Esophagus squamous epithelium (tissue), 5 donors: ENCODE data around the gene CADPS. TPM values are rescaled to one million over a fixed set of nuclear protein-coding genes. Genes with fewer than 3 reads are reported as not detected.

ENCODE experiments used
- DNase-seq: peaks from one replicate; lab custom pipeline; 2025; lab: John Stamatoyannopoulos, UW
- H3K27ac ChIP-seq, 4 donors: fragments of 200-600 bp; sonication (generic); one replicate each; pipeline ENCODE4 v1.5.1; 2016 to 2019; ENCODE audit warnings: mild to moderate bottlenecking in 1 of 4
- H3K27me3 ChIP-seq, 4 donors: fragments of 200-600 bp; sonication (generic); 1 replicate in 3 of 4; 2 replicates in 1 of 4; pipeline versions ENCODE4 v1.5.1 to v1.6.0; 2017 to 2021; ENCODE audit warnings: antibody characterized with exemption in 1 of 4
- H3K36me3 ChIP-seq, 3 donors: fragments of 200-600 bp; sonication (generic); one replicate each; pipeline ENCODE4 v1.5.1; 2016 to 2019
- H3K4me1 ChIP-seq, 3 donors: fragments of 200-600 bp; sonication (generic); one replicate each; pipeline ENCODE4 v1.5.1; 2017 to 2019
- H3K4me3 ChIP-seq, 4 donors: fragments of 200-600 bp; sonication (generic); 1 replicate in 3 of 4; 2 replicates in 1 of 4; pipeline ENCODE4 v1.5.1; 2016 to 2019; ENCODE audit warnings: mild to moderate bottlenecking in 2 of 4, moderate library complexity in 1 of 4
- H3K9me3 ChIP-seq, 3 donors: fragments of 200-600 bp; sonication (generic); one replicate each; pipeline ENCODE4 v1.5.1; 2016 to 2019
- CTCF ChIP-seq, 6 experiments: fragments of 450-650 bp in 4 of 6; fragments of 200-600 bp in 2 of 6; sonication (generic) in 2 of 6; IDR thresholded peaks; one replicate each; pipeline ENCODE4 v1.5.1; 2016 to 2019; ENCODE audit warnings: antibody characterized with exemption in 6 of 6, mild to moderate bottlenecking in 4 of 6, moderate library complexity in 4 of 6
- POLR2A ChIP-seq, 4 donors: fragments of 450-650 bp; IDR thresholded peaks; one replicate each; pipeline ENCODE4 v1.6.1; 2017; ENCODE audit warnings: antibody characterized with exemption in 4 of 4, mild to moderate bottlenecking in 4 of 4, moderate library complexity in 3 of 4
- WGBS, 2 donors: methylation state at CpG; one replicate each; pipeline ENCODE4 v1.1.5; 2018; 5-methylcytosine and 5-hydroxymethylcytosine counted together
- intact Hi-C: fragments of 100-400 bp; cut with DNase I; formaldehyde crosslinking; loops from one replicate; pipeline ENCODE4 v1.15.0; 2022
- total RNA-seq, 4 donors: library from RNA; depleted of rRNA; stranded (reverse); fragments of >200 nt; gene quantifications; one replicate each; pipeline ENCODE4 v1.1.0, GENCODE V29; 2016
- donor health status: DM: yes; HTN: yes; CAD: no.

The CADPS gene
- total RNA-seq, 4 donors from 2014 or later = 0.09 to 4.8 TPM; not detected in 2

GRCh38 chr3:62805106-62805505, 70.1 kb downstream of the CADPS start:
- Histone ChIP-seq H3K4me3 (no peak overlapping the region), H3K27me3 (no peaks in the 10 kb centered on the region), H3K9me3 (no peaks in the 10 kb centered on the region), H3K27ac (no peak overlapping the region), H3K4me1 (no peaks in the 10 kb centered on the region), H3K36me3 (no peaks in the 10 kb centered on the region)
- TF ChIP-seq POLR2A (IDR thresholded peaks at IDR 0.05) = no peak
- no peak for TF ChIP-seq CTCF (IDR thresholded peaks at IDR 0.05)
- no peak for DNase-seq
- WGBS, 2 donors = 60 to 71% methylated on average over 5 of the region's 5 CpGs
- intact Hi-C loops = no loop called here

- intact Hi-C loops = no loop called here
- Histone ChIP-seq H3K4me1 (no peaks in the 10 kb centered on the region), H3K9me3 (no peaks in the 10 kb centered on the region), H3K4me3 (no peak overlapping the region), H3K36me3 (no peaks in the 10 kb centered on the region), H3K27ac (no peak overlapping the region), H3K27me3 (no peaks in the 10 kb centered on the region)
- no peak for TF ChIP-seq CTCF (IDR thresholded peaks at IDR 0.05)
- TF ChIP-seq POLR2A (IDR thresholded peaks at IDR 0.05) = no peak
- 25 to 27% methylated on average over 2 of the region's 2 CpGs for WGBS, 2 donors
- no peak for DNase-seq
These were observed 71.9 kb downstream of the CADPS start for GRCh38 chr3:62803276-62803675.

GRCh38 chr3:62798000-62798399, 77.2 kb downstream of the CADPS start:
- Histone ChIP-seq H3K9me3 (no peaks in the 10 kb centered on the region), H3K36me3 (no peaks in the 10 kb centered on the region), H3K27ac (no peak overlapping the region), H3K4me3 (no peak overlapping the region), H3K27me3 (no peaks in the 10 kb centered on the region), H3K4me1 (no peaks in the 10 kb centered on the region)
- intact Hi-C loops = no loop called here
- TF ChIP-seq POLR2A (IDR thresholded peaks at IDR 0.05) = no peak
- TF ChIP-seq CTCF (IDR thresholded peaks at IDR 0.05) = no peak
- 11 to 13% methylated on average over 3 of the region's 3 CpGs for WGBS, 2 donors
- no peak for DNase-seq

- Histone ChIP-seq H3K27me3 (no peaks in the 10 kb centered on the region), H3K4me1 (no peaks in the 10 kb centered on the region), H3K27ac (no peak overlapping the region), H3K4me3 (no peak overlapping the region), H3K36me3 (no peaks in the 10 kb centered on the region), H3K9me3 (no peaks in the 10 kb centered on the region)
- no peak for DNase-seq
- TF ChIP-seq CTCF (IDR thresholded peaks at IDR 0.05) (no peak), POLR2A (IDR thresholded peaks at IDR 0.05) (no peak)
- WGBS, 2 donors = 70 to 73% methylated on average over 2 of the region's 3 CpGs
- intact Hi-C loops = no loop called here
These were observed 78.1 kb downstream of the CADPS start for GRCh38 chr3:62797132-62797531.

- no peaks in the 10 kb centered on the region for H3K36me3 ChIP-seq
- no peak overlapping the region for H3K27ac ChIP-seq
- H3K27me3 ChIP-seq = no peaks in the 10 kb centered on the region
- H3K4me1 ChIP-seq = no peaks in the 10 kb centered on the region
- no peak overlapping the region for H3K4me3 ChIP-seq
- intact Hi-C loops = no loop called here
- H3K9me3 ChIP-seq = no peaks in the 10 kb centered on the region
- no peak for TF ChIP-seq POLR2A (IDR thresholded peaks at IDR 0.05)
- TF ChIP-seq CTCF (IDR thresholded peaks at IDR 0.05) = no peak
- WGBS, 2 donors = 57 to 58% methylated on average over 2 of the region's 2 CpGs
- DNase-seq = no peak
These were observed 79.1 kb downstream of the CADPS start for GRCh38 chr3:62795978-62796657.
